GM18505 (cell line): ENCODE results near the gene ZNF410.
"Not testable (repeated sequence)": the region's sequence is repeated elsewhere in the genome, so short reads cannot be mapped to it uniquely, and the experiment has no call there.

Experiments
- ATAC-seq: cut with Tn5 transposase; IDR thresholded peaks from one replicate; pipeline ENCODE4 v1.9.1; 2021; ENCODE audit not compliant: unreplicated experiment
- POLR2A ChIP-seq: IDR thresholded peaks from 4 replicates; pipeline ENCODE4 v1.6.1; 2011; ENCODE audit warnings: borderline replicate concordance; ENCODE audit not compliant: insufficient read depth, insufficient read length; ENCODE audit errors: extremely low read depth

Gene ZNF410, protein sequence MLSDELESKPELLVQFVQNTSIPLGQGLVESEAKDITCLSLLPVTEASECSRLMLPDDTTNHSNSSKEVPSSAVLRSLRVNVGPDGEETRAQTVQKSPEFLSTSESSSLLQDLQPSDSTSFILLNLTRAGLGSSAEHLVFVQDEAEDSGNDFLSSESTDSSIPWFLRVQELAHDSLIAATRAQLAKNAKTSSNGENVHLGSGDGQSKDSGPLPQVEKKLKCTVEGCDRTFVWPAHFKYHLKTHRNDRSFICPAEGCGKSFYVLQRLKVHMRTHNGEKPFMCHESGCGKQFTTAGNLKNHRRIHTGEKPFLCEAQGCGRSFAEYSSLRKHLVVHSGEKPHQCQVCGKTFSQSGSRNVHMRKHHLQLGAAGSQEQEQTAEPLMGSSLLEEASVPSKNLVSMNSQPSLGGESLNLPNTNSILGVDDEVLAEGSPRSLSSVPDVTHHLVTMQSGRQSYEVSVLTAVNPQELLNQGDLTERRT

DNA sequence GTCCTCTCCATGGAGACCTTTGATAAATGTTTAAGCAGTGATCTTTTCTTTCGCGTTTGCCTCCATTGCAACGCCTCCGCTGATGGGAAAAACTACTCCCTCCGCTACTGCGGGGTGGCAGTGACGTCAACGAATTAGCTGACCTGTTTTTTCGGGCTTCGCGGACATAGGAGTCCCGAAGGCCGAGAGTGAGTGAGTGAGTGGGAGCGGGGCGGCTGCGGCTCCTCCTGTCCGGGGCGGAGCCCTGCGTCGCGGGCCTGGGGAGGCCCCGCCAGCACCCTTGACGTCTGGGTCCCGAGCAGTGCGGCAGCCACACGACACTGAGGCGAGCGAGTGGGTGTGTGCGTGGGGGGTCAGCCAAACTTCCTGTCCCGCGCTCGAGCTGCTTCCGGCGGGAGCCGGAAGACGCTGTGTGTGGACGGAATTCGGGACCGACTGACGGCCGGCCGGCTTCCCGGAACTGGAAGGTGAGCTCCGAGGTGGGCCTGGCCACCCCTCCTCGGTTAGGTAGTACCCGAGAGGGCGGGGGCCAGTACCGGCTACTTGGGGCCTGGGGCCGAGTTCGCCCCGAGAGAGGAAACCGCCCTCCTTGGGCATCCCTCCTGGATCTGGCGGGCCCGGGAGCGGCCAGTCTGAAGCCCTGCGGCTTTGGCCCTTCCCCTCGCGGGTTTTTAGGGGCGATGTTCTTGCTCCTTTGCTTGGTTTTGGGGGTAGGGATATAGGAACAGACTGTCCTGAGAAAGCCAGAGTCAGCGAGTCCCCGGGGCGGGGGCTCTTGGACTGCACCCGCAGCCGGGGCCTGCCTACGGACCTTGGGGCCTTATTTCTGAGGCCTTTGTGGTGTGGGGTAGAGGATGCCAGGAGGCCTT lies at the start of gene ZNF410:
Gene ZNF410, plus strand, starts transcription at position 411 of the 869 bp plus-strand sequence. CDS start 5,317 bp downstream, outside the sequence.
- peak; percentile 94 for ATAC-seq
- TF ChIP-seq POLR2A = peak; percentile 70

DNA sequence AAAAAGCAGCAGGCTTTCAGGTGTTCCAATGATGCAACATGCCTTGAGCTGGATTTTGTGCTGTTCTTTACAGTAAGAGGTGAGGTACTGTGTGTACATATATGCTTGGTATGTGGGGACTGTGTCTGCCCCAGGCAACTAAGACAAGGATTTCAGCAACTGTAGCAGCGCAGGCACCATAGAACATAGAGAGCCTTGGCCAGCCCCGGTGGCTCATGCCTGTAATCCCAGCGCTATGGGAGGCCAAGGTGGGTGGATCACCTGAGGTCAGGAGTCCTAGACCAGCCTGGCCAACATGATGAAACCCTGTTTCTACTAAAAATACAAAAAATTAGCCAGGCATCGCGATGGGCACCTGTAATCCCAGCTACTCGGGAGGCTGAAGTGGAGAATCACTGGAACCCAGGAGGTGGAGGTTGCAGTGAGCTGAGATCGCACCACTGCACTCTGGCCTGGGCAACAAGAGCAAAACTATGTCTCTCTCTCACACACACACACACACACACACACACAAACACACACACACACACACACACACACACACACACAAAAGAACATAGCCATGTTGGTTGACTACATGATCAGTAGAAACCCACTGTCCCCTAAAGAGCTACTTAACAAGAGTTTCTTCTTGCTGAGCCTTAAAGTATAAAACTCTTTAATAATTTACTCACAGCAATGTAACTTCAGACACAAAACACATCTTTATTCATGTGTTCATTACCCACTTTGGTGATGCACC lies 48.2 kb upstream of the ZNF410 start:
- not testable (repeated sequence) for ATAC-seq

DNA sequence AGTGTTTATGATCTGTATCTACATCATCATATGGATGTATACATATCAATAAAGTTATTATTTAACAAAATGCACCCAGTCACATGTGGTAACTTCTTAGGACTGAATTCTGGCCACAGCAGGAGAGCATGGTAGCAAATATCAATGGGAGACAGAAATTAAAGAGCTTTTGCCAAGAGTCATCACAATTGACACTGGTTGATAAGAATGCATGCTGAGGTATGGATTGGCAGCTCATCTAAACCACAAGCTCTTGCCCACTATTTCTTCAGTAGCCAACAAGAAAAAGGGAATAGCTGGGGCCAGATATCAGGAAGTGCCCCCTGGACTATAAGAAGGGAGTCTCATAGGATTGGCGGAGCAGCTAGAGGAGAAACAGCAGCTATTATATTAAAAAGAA lies 44.5 kb upstream of the ZNF410 start:
- no peak for TF ChIP-seq POLR2A
- ATAC-seq = no peak

DNA sequence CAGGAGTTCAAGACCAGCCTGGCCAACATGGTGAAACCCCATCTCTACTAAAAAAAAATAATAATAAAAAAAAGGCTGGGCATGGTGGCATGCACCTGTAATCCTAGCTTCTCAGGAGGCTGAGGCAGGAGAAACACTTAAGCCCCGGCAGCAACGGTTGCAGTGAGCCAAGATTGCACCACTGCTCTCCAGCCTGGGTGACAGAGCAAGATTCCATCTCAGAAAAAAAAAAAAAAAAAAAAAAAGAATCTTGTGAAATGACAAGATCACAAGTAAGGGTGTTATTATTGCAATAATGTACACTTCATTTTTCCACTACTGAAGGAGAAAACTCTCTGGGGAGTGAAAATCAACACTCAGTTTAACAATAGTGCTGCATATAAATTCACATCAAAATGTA lies 43.8 kb upstream of the ZNF410 start:
- no peak for ATAC-seq
- no peak for TF ChIP-seq POLR2A

DNA sequence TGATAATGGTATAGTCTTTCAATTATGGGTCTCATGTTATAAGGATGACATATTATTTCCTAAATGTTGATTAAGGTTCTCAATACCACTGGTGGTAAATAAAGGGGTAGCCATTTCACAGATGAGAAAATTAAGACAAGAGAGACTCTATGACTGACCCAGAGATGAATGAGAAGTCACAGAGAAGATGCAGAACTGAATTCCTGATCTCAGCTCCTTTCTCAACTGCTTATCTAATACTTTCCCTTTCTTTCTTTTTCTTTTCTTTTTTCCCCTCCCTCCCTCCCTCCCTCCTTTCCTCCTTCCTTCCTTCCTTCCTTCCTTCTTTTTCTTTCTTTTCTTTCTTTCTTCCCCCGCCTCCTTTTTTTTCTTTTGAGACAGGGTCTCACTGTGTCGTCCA lies 43.4 kb upstream of the ZNF410 start:
- ATAC-seq = no peak
- TF ChIP-seq POLR2A = no peak

DNA sequence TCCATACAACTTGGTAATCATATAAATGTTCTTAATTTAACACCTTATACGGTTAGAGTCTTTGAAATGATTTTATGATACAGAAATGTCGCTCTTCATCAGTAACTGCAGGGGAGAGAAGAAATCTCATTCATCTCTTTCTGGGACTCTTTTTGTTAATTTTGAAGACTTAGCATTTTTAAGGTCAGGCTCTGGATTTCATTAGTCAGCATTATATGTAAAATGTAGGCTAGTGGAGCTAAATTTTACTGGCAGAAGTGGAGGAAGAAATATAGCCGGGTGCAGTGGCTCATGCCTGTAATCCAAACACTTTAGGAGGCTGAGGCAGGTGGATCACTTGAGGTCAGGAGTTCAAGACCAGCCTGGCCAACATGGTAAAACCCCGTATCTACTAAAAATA lies 39.7 kb upstream of the ZNF410 start:
- TF ChIP-seq POLR2A = no peak
- ATAC-seq = no peak

DNA sequence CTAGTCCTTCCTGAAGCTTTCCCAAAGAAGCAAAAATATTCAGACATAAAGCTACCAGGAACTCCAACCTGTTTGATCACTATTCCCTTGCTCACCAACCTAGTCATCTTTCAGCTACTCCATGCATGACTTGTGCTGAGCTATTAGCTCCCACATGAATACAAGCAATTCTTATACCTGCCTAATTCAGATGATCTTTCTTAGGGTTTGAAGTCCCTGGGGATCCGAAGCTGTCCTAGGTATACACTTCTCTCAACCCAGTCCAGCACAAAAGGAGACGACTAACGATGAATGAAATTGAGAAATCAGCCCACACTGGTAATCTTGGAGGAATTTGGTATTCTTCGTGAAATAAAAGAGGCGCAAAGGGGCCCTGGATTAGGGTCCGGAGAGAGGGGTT lies 35.7 kb upstream of the ZNF410 start:
- TF ChIP-seq POLR2A = no peak
- no peak for ATAC-seq

DNA sequence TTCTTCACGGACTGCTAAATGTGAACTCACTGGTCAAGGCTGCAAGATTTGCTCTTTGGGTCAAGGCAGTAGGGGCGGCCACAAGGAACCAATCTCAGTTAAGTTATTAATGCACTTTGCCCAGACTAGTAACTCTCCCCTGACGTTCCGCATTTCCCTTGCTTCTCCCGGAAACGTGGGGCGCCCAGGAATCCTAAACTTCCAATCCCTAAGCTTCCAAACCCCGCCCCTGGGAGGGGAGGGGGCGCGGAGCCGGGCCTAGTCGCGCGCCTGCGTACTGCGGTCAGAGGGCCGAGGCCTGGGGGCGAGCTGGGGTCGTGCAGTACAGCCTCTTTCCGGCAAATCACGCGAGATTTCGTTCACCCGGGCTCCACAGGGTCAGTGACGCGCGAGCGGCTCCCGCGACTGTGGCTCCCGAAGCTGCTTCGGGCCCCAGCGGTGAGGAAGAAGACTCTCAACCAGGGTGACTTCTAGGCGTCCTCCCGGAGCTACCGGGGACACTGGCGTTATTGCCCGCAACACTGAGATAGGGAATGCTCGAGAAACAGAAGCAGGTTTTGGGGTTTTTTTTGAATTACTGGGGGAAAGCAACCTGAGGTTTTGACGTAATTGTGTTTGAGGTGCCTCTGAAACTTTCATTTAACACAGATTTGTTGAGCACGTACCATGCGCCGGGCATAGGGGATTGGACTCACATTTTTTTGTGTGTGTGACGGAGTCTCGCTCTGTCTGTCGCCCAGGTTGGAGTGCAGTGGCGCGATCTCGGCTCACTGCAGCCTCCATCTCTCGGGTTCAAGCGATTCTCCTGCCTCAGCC lies 34.9 kb upstream of the ZNF410 start, which contains the start of gene PTGR2:
Gene PTGR2, plus strand, starts transcription at position 265 of the 816 bp plus-strand sequence. CDS start 7,032 bp downstream, outside the sequence.
- peak; percentile 77 for ATAC-seq
- TF ChIP-seq POLR2A = peak; percentile 87

DNA sequence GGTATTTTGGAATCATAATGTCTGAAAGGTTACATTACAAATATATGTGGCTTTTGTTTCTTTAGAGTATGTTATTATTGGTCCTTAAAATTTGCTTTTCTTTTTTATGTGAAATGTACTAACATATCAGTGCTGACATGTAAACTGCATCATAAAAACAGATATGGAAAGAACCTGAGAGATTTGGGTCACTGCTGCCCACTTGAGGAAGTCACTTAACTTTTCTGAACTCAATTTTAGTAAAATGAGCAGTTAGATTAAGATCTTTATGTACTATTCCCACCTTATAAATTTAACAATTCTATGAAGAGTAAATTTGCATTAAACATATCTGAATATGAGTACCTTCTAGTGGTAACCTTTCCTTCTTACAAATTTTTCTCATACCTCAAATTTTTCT lies 27.5 kb upstream of the ZNF410 start:
- no peak for TF ChIP-seq POLR2A
- no peak for ATAC-seq

DNA sequence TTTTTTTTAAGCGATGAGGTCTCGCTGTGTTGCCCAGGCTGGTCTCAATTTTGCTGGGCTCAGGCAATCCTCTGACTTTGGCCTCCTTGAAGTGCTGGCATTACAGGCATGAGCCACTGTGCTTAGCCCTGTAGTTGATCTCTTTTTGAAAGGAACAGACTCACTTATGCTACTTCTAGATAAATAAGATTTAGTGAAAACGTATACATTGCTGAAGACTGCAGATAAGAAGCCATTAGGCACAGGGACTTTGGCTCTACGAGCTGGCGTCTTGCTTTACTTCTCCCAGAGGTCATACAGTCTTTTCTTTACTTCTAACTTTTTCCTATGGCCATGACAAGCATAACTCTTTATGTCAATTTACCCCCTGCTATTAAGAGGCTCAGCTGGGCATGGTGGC lies 25.6 kb upstream of the ZNF410 start:
- ATAC-seq = no peak
- no peak for TF ChIP-seq POLR2A

DNA sequence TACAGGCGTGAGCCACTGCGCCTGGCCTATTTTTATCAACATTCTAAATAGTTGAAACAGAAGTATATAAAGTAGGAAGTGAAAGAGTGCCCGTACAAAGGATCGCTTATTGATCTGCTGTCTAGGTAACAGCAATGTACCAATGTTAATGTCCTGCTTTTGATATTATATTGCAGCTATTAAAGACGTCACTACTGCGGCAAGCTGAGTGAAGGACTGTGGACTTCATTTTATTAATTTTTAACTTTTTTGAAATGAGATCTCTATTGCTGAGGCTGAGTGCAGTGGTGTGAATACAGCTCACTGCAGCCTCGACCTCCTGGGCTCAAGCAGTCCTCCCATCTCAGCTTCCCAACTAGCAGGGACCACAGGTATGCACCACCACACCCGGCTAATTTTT lies 24.2 kb upstream of the ZNF410 start:
- no peak for TF ChIP-seq POLR2A
- ATAC-seq = no peak

DNA sequence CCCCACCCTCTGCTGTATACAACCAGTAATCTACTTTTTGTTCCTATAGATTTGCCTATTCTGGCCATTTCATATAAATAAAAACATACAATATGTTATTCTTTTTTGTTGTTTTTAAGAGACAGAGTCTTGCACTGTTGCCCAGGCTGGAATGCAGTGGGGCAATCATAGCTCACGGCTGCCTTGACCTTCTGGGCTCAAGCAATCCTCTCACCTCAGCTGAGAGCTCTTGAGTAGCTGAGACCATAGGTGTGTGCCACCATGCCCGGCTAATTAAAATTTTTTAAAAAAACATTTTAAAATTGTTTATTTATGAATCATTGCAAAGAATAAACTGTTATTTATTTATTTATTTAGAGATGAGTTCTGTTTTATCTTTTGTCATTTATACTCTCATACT lies 23.4 kb upstream of the ZNF410 start:
- no peak for ATAC-seq
- TF ChIP-seq POLR2A = no peak
